HFF-Myc (cell line): ENCODE data around the gene DLD.

ENCODE experiments used
- DNase-seq: peaks from one replicate; pipeline ENCODE4 v3.0.0-alpha.2; 2011; ENCODE audit warnings: low read depth; ENCODE audit errors: extremely low read depth
- H3K4me3 ChIP-seq: replicated peaks from 2 replicates; pipeline ENCODE4 v1.5.1; 2011; ENCODE audit warnings: low read depth, mild to moderate bottlenecking, control low read depth, low read length
- CTCF ChIP-seq: IDR thresholded peaks from 2 replicates; pipeline ENCODE4 v1.5.1; 2012; ENCODE audit warnings: mild to moderate bottlenecking, low read depth, low read length, control low read depth; ENCODE audit errors: missing control alignments

Gene DLD

GRCh38 chr7:107874605-107875446 is 16.2 kb upstream of the DLD start:
- H3K4me3 ChIP-seq: no peak overlapping the region
- TF ChIP-seq CTCF: peak; percentile 62
- peak; percentile 49 for DNase-seq

- H3K4me3 ChIP-seq: no peak overlapping the region
- TF ChIP-seq CTCF: no peak
- no peak for DNase-seq
Observed at GRCh38 chr7:107876916-107877315, 14.1 kb upstream of the DLD start.

- DNase-seq: no peak
- no peak for TF ChIP-seq CTCF
- H3K4me3 ChIP-seq: no peak overlapping the region
Observed at GRCh38 chr7:107877731-107878382, 13.1 kb upstream of the DLD start.

- TF ChIP-seq CTCF: no peak
- no peak for DNase-seq
- no peak overlapping the region for H3K4me3 ChIP-seq
Observed at GRCh38 chr7:107878636-107879035, 12.3 kb upstream of the DLD start.

- H3K4me3 ChIP-seq: no peak overlapping the region
- no peak for DNase-seq
- peak; percentile 69 for TF ChIP-seq CTCF
Observed at GRCh38 chr7:107879400-107880035, 11.5 kb upstream of the DLD start.

- no peak for TF ChIP-seq CTCF
- no peak overlapping the region for H3K4me3 ChIP-seq
- no peak for DNase-seq
Observed at GRCh38 chr7:107882766-107883165, 8.2 kb upstream of the DLD start.
